Measurements from ENCODE around the gene DENND1A.
"Not testable (repeated sequence)": the region's sequence is repeated elsewhere in the genome, so short reads cannot be mapped to it uniquely, and the experiment has no call there.

DENND1A gene

DNA sequence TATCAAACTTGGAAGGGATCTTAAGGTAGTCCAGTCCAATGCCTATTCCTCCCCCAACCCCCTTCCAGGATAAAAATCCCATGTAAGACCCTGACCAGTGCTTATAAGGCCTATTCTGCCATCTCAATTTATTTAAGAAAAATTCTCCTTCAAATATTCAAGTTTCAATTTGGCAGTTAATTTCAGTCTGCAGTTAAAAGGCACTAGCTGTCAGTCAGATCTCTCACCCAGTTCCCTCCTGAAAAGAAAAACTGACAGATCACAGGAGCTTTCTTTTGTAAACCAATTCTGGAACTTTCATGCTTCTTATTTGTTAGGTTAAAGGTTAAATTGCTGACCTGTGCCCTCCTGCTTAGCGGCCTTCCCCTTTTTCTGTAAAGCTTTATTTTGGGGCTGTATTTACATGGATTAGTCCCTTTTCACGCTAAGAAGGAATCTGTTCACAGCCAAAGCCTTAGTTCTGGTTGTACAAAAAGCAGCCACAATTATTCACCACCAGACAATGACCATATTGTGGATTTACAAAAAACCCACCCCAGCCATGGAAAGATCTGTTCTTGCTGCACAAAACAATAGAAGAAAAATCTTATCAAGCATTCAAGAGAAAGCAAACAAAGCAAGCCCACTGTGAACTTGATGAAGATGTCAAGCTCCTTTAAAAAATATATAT is 68.7 kb downstream of the DENND1A start:
- DNase-seq: no peak

DNA sequence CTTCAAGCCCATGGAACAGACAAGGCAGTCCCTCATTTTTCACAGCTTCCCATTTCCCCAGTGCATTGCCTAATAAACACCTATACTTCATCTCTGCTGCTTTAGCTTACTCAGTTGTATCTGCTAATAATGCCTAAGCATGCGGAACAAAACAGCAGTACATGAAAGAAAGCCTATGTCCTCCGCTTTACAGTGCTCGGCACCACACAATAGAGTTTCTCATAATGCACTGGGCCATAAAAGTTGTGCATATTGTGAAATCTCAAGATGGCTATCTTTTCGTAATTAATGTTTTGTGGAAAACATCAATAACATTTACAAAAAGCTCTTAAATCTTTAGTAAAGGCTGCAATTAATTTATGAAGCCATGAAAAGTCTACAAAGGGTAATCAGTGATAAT is 69.3 kb downstream of the DENND1A start:
- DNase-seq: no peak

DNA sequence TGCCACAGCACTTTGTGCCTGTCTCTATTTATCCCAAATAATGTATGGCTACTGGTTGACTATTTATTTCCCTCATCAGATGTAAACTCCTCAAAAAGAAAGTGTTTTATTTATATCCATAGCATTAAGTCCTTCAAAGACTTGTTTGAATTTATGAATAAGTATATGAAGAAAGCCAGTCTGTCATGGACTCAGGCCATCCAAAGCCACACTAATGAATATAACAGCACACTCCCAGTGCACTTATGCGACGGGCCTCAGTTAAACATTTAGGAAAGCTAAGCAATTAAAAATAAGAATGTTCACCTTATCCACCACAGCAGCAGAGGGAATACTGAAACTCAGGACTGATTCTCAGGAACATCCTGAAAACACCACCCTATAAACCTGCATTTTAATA is 77.5 kb downstream of the DENND1A start:
- DNase-seq: no peak

DNA sequence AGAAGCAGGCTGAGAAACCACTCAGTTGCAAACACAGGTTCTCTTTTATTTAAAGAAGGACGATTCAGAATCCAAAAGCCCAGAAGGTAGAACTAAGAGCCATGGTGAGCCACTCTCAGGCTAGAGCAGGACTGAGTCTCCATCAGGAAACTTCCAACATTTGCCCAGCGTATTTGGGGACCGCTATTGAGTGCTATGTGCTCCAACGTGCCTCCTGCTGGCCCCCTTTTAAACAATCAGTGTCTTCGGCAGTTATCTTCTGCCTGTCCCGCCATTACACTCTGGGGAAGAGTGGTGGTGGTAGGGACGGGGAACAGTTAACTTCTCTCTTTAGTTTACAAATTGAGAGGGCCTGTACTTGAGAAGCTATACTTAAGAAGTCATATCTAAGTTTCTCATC is 78.1 kb downstream of the DENND1A start:
- no peak for DNase-seq

DNA sequence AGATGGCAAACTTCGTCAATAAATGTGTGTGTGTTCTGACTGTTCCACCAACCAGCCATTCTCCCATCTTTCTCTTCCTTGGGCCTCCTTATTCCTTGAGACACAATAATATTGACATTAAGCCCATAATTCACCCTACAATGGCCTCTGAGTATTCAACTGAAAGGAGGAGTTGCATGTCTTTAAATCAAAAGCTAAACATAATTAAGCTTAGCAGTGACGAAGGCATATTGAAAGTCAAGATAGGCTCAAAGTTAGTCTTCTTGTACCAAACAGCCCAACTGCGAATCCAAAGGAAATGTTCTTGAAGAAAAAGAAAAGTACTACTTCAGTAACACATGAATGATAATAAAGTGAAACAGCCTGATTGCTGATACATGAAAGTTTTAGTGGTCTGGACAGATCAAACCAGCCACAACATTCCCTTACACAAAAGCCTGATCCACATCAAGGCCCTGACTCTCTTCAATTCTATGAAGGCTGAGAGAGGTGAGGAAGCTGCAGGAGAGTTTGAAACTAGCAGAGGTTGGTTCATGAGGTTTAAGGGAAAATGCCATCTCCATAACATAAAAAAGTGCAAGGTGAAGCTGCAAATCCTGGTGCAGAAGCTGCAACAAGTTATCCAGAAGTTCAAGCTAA is 81.4 kb downstream of the DENND1A start:
- DNase-seq: no peak

DNA sequence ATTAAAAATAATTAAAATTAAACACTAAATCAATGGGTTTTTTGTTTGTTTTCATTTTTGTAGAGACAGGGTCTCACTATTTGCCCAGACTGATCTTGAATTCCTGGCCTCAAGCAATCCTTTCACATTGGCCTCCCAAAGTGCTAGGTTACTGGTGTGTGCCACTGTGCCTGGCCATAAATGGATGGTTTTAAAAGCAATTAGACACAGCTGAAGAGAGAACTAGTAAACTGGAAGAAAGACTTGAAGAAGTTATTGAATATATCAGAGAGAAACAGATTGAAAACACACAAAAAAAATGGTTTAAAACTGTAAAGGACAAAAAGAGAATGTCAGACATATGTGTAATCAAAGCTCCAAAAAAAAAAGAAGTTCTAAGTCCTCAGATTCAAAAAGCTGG is 83.0 kb downstream of the DENND1A start:
- no peak for DNase-seq

DNA sequence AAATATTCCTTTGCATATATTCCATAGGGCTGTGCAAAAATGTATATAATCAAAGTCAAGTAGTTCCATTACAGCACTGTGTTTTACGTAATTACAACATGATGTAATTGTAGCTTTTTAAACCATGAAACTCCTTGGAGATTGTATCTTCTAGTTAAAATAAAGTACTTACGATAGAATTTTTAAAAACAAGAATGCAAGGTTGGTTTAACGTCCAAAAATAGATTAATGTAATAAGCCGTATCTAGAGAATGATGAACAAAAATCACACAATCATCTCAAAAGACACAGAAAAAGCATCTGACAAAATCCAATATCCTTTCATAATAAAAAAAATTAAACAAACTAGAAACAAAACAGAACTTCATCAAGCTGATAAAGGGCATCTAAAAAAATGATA is 86.2 kb downstream of the DENND1A start:
- no peak for DNase-seq

DNA sequence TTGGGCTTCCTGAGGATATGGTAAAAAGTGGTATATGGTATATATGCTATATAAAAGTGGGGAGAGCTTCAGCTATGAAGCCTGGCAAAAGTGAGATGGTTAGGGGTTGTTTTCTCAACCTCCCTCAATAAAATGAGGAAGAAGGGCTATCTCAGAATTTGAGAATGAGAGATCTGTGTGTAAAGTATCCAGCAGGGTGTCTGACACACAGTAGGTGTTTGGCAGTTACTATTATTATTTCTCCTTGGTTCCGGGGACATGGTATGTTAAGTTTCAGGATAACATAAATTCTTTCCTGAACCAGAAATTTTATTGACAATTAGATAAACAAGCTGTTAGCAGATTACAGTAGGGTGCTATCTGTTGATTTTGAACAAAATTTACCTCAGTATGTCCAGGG is 94.1 kb downstream of the DENND1A start:
- DNase-seq: no peak

DNA sequence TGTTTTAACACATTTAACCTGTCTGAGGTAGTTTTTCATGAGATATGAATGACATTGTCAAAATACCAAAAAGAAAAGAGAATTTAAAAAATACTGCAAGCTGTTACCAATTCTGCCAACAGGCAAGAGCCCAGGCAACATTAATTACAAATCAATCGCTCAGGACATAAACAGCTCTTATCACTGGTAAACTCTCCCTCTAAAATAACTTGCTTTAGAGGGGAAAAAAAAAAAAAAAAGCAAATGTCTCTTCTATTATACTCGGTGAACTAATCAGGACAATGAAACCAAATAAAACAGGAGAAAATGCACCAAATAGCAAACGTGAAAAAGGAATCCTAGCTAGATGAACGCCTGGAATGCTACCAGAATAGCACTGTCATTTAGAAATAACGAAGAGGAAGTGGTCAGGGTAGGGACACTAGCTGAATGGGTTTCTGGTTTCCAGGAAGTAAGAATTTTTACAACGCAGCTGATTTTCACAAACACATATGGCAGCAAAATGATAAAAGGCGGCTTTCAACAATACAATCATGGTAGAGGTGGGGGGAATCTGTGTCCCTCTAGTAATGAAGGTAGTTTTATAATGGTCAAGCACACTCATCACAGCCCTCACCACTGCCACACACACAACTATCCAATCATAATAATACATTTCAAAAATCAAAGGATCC is 94.9 kb downstream of the DENND1A start:
- DNase-seq: no peak

DNA sequence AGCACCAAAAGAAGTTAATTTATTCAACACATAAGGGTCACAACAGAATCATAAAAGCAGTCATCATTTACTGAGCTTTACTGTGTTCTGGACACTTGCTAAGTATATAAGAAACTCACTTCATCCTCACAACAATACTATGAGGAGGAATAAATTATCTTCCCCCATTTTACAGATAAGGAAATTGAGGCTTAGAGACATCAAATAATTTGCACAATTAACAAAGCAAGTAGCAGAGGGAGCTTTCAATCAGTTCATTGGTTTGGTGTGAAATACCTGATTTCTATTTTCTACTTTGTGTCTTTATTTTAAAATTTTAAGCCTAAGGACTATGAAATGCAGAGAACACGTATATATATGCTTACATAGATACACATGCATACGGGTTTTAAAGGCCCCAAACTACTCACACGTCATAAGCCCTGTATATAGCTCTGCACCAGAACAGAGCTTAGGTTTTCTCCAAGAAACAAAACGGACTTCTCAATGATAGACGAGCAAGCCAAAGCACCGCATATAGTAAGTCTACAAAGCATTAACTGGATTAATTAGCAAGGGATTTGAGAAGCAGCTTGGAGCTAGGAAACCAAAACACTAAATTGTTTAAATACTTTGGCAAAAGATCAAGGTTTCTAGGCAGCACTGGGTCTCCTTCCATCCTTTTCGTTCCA is 95.6 kb downstream of the DENND1A start:
- DNase-seq: no peak

DNA sequence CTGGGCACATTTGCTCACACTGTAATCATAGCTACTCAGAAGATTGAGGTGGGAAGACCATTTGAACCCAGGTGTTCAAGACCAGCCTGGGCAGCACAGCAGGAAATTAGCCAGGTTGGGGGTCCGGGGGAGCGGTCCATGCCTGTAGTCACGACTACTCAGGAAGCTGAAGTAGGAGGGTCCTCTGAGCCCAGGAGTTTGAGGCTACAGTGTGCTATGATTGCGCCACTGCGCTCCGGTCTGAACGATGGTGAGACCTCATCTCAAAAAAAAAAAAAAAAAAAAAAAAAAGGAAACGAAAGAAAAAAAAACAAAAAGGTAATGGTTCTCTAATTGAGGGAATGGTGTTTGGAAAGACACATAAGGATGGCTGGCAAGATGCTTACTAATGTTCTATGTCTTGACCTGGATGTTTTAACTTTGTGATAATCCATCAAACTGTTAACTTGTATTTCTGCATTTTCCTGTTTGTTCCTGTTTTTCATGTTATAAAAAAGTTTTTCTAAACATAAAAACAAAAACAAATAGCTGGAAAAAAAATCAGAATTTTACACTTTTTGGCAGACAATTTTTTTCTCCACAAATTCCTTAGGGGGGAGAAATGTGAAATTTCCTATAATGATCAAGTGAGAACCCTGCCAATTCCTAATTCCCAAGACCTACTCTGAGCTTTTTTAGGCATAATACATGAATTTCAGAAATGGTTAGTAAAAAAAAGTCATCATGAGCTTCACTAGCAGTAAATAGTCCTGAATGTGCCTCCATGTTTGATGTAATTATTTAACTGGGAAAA is 96.9 kb downstream of the DENND1A start:
- DNase-seq: no peak

DNA sequence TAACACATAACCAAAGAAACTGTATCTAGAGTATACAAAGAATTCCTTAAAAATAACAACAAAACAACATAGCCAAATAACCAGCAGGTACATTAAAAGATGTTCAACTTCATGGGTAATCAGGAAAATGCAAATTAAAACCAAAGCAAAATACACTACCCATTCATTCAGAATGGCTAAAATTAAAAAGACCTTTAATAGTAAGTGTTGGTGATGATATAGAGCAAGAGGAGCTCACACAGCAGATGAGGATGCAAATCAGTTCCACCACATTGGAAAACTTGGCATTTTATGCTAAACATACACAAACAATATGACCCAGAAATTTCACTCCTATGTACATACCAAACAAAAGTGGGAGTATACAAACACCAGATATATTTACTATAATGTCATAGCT is 97.8 kb downstream of the DENND1A start:
- DNase-seq: no peak

DNA sequence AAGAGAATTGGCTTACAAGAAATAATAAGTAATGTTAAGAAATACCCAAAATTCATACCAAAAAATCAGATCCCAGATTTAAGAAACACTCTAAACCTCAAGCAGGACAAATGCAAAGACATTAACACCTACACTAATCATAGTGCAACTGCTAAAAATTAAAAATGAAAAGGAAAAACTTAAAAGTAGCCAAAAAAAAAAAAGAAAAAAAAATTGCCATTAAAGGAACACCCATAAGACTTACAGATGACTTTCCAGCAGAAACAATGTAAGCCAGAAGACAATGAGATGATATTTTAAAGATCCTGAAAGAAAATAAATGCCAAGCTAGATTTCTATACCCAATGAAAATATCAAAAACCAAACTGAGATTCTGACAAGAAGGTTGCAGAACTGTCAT is 101.5 kb downstream of the DENND1A start:
- no peak for DNase-seq

DNA sequence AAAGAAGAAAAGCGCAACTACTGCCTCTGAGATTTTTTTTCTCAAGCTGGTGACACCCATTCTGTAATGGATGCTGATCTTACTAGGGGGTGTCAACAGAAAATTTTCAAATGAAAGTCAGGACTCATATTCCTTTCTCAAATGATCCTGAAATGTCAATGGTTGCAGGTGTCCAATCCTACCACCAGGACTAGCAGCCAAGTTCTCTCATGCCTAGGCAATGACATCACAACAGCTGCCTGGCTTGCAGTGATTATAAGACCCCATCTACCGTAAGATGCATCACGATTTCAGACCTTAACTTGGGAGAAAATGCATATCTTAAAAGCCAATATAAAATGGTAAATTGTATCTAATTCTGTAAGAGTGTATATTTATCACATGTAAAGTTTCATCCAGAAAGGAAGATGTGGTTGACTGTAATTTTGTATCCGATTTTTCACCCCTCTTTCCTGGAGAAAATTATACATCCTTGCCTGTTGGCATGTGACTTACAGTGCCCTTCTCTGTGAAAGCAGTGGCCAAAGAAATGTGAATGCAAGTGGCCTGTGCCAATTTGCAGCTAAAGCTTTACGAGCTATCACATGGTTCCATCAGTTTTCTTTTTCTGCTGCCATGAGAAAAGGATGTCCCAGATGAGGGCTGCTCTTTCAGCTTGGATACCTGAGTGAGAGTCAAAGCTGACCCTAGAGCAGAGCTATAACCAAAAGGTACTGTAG is 104.4 kb downstream of the DENND1A start:
- DNase-seq: no peak

DNA sequence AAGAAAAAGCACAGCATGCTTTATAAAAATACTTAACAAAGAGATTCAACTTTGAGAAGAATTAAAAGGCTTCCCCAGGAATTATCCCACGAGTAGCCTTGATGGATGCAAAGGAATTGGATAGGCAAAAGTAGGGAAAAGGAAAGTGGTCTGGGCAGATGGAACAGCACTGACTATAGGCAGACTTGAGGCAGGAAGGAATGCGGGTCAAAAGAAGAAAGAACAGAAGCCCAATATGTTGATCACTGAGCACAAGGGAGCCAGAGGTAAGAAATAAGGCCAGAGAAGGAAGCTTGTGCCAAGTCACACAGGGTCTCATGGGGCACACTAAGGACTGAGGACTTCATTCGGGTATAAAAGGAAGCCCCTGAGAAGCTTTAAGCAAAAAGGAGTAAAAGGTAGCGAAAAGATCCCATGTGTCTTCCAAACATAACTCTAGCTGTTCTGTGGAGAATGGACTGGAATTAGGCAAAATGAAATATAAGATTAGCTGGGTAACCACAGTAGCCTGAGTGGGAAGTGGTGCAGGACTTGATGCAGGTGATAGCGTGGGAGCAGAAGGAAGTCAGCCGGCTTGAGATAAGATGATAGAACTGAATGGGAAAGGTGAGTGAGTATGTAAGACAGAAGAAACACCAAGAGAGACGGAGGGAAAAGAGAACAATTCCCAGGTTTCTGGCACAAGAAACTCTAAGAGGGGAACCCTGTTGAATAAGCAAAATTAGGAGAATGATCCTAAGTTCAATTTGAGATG is 106.6 kb downstream of the DENND1A start:
- no peak for DNase-seq

DNA sequence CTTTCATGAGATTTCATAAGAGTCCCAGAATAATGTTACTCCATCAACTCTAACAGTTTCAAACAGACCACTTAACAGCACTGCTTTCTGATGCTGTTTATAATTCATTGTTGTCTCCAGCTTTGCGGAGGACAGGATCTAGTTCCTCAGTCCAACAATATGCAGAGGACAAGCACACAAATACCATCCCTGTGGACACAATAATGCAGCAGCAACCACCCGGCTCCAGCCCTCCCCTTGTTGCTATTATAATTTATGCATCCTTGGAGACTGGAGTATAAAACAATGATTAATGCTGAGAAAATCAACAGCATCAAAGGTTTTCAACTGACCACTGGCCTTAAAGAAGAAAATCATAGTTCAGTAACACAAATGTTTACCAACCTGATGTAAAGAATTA is 108.3 kb downstream of the DENND1A start:
- no peak for DNase-seq

DNA sequence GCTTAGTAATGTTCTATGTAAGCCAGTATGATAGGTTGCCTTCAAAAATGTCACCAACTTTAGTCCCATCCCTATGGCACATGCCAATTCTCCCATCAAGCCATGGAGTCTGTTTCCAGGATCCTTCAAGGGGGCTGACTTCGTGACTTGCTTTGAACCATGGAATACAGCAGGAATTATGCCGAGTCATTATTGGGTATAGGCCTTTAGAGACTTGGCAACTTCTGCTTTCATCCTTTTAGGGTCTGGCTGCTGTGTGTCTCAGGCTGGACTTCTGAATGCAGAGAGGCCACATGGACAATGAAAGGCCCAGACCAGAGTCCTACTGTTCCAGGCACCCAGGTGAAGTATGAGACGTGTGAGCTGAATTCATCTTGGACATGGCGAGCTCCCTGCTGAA is 109.8 kb downstream of the DENND1A start:
- DNase-seq: no peak

DNA sequence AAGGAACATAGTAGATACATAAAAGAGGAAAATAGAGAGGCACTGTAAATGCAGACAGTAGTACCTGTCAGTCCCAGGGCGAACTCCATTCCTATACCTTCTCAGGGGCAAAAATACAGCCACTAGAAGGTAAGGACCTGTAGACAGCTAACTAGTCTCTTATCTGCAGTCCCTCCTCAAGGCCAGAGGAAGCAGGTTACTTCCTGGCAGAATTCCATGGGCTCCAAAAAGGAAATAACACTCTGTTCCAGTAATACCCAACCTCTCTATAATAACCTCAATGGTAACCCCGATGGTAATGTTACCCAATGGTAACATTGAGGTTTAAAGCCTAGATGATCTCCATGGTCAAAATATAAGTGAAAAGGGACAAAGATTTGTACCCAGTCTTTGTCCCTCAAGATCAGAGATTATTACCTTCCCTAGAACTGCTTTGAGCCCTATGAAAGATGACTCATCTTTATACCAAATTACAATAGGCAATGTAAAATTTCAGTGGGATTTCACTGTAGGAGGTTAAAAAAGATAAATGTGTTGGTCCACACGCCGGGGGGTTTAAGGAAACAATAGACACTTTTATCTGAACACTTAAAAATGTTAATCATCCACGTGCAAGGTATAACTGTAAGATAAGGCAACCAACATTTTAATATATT is 113.0 kb downstream of the DENND1A start:
- DNase-seq: no peak

DNA sequence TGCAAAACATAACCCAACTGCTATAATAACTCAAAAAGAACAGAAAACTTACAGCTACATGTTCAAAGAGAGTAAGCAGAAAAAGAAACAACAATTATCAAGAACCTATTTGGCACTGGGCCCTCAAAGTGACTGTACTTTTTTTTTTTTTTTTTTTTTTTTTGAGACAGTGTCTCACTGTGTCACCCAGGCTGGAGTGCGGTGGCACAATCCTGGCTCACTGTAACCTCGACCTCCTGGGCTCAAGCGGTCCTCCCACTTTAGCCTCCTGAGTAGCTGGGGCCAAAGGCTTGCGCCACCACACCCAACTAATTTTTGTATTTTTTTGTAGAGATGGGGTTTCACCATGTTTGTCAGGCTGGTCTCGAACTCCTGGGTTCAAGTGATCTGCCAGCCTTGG is 114.1 kb downstream of the DENND1A start:
- not testable (repeated sequence) for DNase-seq

DNA sequence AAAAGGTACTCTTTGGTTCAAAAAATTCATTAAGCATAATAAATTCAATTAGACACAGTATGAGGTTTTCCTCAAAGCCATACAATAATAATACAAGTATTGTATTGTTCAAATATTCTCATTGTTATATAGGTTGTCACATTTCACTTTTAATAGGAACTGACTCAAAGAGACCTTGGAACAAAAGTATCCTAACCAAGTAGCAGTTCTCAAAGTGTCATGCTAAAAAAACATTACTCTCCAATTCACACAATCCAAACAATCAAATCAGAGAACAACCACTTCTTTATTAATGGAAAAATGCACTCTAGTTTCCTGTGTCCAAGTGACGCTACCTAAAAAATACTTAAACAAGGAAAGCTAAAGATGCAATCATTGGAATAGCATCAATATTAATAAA is 115.4 kb downstream of the DENND1A start:
- no peak for DNase-seq

DNA sequence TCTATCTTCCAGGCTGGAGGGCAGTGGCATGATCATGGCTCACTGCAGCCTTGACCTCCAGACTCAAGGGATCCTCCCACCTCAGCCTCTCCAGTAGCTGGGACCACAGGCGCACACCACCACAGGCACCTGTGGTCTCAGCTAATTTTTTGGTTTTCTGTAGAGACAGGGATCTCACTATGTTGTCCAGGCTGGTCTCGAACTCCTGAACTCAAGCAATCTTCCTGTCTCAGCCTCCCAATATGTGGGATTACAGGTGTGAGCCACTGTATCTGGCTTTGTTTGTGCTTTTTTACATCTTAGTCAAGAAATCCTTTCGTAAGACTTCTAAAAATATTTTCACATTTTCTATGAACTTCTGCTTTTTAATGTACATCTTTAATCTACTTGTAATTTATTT is 116.9 kb downstream of the DENND1A start:
- DNase-seq: no peak
